T-helper 1 cell treated with Interleukin-12 subunit alpha and Interleukin-12 subunit beta and Interleukin-4 antibody, amounts not matched to agents 30 μg/mL and 1 μg/mL, for 36 hours (primary cell): ENCODE data around the gene FOXC2.
A peak's percentile ranks its signal among the peaks of the same experiment; 100 is the strongest.

Experiments used
- H3K27ac Mint-ChIP-seq: one replicate; pipeline ENCODE4 v1.8.0; 2021; ENCODE audit warnings: mild to moderate bottlenecking, mixed read lengths
- H3K27me3 Mint-ChIP-seq: one replicate; pipeline ENCODE4 v1.8.0; 2021; ENCODE audit warnings: low read depth, mixed read lengths
- H3K36me3 Mint-ChIP-seq: one replicate; pipeline ENCODE4 v1.8.0; 2021; ENCODE audit warnings: low read depth, mixed read lengths
- H3K4me1 Mint-ChIP-seq: one replicate; pipeline ENCODE4 v1.8.0; 2021; ENCODE audit warnings: low read depth, mixed read lengths
- H3K4me3 Mint-ChIP-seq: one replicate; pipeline ENCODE4 v1.8.0; 2021; ENCODE audit warnings: mild to moderate bottlenecking, moderate library complexity, mixed read lengths
- H3K9me3 Mint-ChIP-seq: one replicate; pipeline ENCODE4 v1.8.0; 2021; ENCODE audit warnings: mixed read lengths

The FOXC2 gene

DNA sequence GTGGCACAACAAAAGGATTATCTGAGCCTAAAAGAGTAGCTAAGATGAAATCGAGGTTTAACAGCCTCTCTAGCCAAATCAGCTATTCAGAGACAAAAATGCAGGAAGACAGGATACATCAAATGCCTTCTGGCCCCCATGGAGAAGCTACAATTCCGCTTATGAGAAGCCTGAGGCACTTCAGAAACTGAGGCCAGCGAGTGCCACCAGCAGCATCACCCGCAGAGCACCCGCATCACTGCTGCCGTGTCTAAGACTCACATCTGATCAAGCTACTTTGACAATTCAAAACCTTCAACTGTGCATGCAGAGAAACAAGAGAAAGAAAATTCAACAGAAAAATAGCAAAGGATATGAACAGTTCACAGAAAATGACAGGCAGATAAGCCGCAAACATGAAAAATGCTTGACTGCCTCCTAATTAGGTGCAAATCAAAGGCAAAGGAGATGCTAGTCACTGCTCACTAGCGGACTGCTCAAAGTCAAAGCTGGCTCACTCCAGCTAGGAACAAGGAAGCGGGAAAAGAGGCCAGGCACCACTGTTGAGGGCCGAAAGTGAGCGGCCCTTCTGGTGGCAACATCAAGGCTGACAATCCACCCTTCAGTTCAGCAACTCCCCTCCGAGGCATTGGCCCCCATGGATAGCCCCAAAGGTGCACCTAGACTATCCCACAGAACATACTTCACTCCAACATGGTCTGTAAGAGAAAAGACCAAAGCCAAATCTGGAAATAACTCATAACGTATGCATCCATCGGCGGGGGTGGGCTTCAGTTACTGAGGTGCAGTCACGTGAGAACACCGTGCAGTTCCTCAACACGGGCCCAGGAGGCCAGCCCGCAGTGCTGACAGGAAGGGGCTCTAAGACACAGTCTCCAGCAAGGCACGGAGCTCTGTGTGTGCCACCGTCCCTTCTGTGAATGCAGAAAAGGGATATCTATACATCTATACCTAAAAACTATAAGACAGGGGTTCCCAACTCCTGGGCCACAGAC, 23.6 kb upstream of the FOXC2 start:
- Mint-ChIP-seq H3K4me1 (no peaks in the 10 kb centered on the region), H3K36me3 (peaks cover 28% of the 10 kb centered on the region), H3K27ac (no peak overlapping the region), H3K27me3 (no peaks in the 10 kb centered on the region), H3K4me3 (no peak overlapping the region), H3K9me3 (no peaks in the 10 kb centered on the region)

DNA sequence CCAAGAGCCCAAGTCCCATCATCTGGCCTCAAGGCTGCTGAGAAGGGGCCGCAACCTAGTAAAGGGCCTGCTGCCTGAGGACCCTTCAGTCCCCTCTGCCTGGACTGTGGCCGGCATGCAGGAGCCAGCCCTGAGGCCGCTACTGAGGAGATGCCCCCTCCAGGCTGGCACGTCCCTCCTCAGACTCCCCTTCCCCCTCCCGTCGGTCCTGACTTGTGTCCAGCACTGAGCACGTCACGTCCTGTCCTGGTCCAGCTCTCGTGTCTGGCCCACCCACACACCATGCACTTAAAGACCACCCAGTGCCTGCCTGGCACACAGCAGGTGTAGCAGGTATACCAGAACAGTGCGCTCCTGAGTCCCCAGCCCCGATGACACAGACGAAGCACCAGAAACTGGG, 21.1 kb upstream of the FOXC2 start:
- H3K4me1 Mint-ChIP-seq = no peaks in the 10 kb centered on the region
- H3K9me3 Mint-ChIP-seq = no peaks in the 10 kb centered on the region
- no peaks in the 10 kb centered on the region for H3K27me3 Mint-ChIP-seq
- H3K4me3 Mint-ChIP-seq = no peak overlapping the region
- H3K36me3 Mint-ChIP-seq = peaks cover 25% of the 10 kb centered on the region
- H3K27ac Mint-ChIP-seq = no peak overlapping the region

DNA sequence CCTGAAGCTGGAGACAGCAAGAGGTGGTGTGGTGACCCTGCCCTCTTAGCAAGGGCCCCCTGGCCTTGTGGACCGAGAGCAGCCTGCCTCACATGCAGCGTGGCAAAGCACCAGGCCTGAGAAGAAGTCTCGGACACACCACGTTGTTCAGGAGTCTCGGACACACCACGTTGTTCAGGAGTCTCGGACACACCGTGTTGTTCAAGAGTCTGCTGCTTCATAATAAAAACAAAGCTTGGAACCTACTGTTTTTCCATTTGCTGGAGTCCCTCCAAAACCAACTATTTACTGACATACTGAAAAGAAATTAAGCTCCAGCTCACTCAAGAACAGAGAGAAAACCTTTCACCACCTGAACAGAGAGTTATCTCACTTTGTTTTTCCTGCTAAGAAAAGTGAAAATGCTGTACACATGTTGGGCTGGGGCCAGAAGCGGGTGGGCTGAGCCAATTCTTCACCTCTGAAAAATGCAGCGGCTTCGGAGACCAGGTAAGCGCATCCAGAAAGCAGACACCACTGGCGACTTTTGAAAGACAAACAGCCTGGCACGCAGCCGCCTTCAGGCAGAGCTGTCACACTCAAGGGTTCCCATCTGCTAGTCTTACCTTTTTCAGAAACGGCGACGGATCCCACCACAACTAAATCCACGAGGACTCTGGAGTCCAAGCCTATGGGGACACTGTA, 20.5 kb upstream of the FOXC2 start:
- Mint-ChIP-seq H3K27ac (no peak overlapping the region), H3K4me3 (no peak overlapping the region), H3K4me1 (no peaks in the 10 kb centered on the region), H3K9me3 (no peaks in the 10 kb centered on the region), H3K27me3 (no peaks in the 10 kb centered on the region), H3K36me3 (peaks cover 22% of the 10 kb centered on the region)

DNA sequence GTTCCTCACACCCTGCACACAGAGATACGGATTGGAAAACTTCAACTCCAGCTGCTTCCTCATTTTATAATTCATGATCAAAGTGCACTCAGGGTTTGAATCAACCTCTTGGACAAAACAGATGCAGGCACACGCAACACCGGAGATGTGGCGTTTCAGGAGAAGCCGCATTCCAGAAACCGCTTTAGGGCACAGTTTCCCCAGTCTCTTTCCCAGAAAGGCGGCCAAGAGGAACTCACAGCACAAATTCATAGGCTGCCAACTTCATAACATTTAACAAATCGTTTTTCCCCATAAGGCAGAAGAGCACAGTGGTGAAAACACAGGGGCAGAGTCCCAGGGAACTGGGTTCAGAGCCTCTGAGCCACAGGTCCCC, 20.0 kb upstream of the FOXC2 start:
- H3K4me3 Mint-ChIP-seq = no peak overlapping the region
- no peaks in the 10 kb centered on the region for H3K4me1 Mint-ChIP-seq
- peaks cover 26% of the 10 kb centered on the region for H3K36me3 Mint-ChIP-seq
- no peak overlapping the region for H3K27ac Mint-ChIP-seq
- H3K9me3 Mint-ChIP-seq = no peaks in the 10 kb centered on the region
- no peaks in the 10 kb centered on the region for H3K27me3 Mint-ChIP-seq

DNA sequence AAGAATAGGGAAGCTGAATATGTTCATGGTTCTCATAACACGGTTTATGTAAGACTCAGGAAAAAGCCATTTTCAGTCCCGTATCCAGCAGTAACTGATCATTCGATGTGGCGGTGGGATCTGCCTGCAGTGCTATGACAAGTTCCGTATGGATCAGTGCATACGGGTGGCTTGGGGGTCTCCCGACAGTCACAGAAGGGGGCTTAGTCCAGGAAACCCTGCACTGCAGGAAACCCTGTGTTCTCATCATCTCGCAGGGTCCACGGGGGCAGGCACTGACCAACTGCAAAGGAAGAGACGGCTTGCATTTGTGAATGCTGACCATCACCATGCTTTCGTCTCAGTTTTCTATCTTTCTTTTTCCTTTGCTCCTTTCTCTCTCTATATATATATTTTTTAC, 19.3 kb upstream of the FOXC2 start:
- Mint-ChIP-seq H3K4me1 (no peaks in the 10 kb centered on the region), H3K27ac (no peak overlapping the region), H3K4me3 (no peak overlapping the region), H3K36me3 (peaks cover 27% of the 10 kb centered on the region), H3K27me3 (no peaks in the 10 kb centered on the region), H3K9me3 (no peaks in the 10 kb centered on the region)

DNA sequence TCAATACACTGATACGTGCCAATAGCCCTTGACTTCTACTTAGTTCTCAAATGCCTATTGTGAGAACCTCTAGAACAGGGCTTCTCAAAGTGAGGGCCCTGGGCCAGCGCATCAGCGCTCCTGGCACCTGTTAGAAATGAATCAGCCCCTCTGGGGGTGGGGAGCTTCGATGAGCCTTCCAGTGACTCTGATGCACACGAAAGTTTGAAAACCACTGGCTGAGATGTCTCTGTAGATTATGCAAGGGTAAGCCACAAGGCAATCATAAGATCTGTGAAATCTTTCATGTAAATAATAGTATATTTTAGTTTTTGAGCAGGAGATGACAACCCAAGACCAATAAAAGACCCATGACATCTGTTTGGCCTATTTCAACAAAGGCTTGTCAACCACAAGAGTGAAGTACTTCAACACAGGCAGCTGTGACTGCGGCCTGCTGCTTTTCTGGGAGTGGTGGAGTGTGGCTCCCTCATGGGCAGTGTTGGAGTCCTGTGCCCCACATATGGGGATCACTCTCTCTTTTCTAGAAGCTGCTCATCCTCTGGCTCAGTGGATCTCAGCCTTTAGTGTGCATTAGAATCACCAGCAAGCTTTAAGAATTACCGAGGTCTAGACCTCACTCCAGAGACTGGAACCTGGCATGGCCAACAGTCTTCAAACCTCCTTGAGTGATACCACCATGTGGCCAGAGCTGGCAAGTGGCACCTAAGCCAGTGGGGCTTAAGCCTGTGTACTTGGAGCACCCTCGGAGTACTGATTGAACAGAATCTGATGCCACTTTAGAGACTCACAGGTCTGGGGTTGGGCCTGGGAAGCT, 17.3 kb upstream of the FOXC2 start:
- Mint-ChIP-seq H3K9me3 (no peaks in the 10 kb centered on the region), H3K27ac (no peak overlapping the region), H3K27me3 (no peaks in the 10 kb centered on the region), H3K36me3 (peaks cover 35% of the 10 kb centered on the region), H3K4me1 (peaks cover 10% of the 10 kb centered on the region), H3K4me3 (no peak overlapping the region)

DNA sequence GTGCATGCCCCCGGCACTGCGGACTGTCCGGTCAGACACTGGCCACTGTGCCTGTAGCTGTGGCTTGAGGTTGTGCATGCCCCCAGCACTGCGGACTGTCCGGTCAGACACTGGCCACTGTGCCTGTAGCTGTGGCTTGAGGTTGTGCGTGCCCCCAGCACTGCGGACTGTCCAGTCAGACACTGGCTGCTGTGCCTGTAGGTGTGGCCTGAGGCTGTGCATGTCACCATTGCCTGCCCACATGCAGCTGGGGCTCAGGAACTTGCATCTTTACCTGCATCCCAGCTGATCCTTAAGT, 16.8 kb upstream of the FOXC2 start:
- Mint-ChIP-seq H3K4me1 (peaks cover 11% of the 10 kb centered on the region), H3K4me3 (no peak overlapping the region), H3K27ac (no peak overlapping the region), H3K36me3 (peaks cover 30% of the 10 kb centered on the region), H3K27me3 (no peaks in the 10 kb centered on the region), H3K9me3 (no peaks in the 10 kb centered on the region)

DNA sequence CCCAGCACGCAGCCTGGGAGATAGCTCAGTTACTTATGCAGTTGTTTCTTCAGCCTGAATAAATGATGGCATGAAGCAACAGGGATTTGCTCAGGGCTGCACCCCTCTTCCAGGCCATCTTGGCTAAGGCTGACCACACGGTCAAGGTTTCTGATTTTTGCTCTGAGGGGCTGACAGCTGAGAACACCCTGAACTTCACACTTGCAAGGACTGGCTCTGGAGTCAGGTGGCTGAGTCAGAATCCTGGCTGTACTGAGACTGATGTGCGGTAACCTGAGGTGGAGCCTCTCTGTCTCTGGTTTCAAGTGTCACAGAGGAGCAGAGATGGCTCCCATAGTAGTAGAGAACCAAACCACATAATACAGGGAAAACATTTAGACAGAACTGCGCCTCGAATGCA, 16.3 kb upstream of the FOXC2 start:
- Mint-ChIP-seq H3K27me3 (no peaks in the 10 kb centered on the region), H3K4me3 (no peak overlapping the region), H3K9me3 (no peaks in the 10 kb centered on the region), H3K4me1 (peaks cover 13% of the 10 kb centered on the region), H3K36me3 (peaks cover 28% of the 10 kb centered on the region), H3K27ac (no peak overlapping the region)

DNA sequence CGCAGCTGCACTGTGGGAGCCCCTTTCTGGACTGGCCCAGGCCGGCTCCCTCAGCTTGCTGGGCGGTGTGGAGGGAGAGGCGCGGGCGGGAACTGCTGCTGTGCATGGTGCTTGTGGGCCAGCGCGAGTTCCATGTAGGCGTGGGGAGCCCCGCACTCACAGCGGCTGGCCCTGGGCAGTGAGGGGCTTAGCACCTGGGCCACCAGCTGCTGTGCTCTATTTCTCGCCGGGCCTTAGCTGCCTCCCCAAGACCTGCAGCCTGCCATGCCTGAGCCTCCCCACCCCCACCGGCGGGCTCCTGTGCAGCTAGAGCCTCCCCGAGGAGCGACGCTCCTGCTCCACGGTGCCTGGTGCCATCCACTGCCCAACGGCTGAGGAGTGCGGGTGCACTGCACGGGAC, 13.3 kb upstream of the FOXC2 start:
- Mint-ChIP-seq H3K27ac (no peak overlapping the region), H3K4me3 (no peak overlapping the region), H3K27me3 (no peaks in the 10 kb centered on the region), H3K4me1 (peaks cover 15% of the 10 kb centered on the region), H3K9me3 (no peaks in the 10 kb centered on the region), H3K36me3 (peaks cover 20% of the 10 kb centered on the region)

DNA sequence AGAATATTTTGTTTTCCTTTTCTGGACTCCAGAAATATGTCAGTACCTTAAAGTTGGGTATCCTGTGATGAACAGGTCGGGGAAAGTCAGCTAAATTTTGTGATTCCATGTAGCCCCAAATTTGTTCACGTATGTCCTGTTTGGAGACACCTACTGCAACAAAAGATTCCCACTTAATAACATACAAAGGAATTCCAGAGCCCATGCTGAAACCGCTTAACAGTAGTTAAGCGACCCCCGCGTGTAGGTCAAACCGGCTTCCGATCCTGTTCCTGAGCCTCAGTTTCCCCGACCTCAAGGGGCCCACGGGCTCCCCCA, 12.1 kb upstream of the FOXC2 start:
- Mint-ChIP-seq H3K36me3 (peaks cover 19% of the 10 kb centered on the region), H3K9me3 (no peaks in the 10 kb centered on the region), H3K4me3 (peak overlapping the region; percentile 89)

DNA sequence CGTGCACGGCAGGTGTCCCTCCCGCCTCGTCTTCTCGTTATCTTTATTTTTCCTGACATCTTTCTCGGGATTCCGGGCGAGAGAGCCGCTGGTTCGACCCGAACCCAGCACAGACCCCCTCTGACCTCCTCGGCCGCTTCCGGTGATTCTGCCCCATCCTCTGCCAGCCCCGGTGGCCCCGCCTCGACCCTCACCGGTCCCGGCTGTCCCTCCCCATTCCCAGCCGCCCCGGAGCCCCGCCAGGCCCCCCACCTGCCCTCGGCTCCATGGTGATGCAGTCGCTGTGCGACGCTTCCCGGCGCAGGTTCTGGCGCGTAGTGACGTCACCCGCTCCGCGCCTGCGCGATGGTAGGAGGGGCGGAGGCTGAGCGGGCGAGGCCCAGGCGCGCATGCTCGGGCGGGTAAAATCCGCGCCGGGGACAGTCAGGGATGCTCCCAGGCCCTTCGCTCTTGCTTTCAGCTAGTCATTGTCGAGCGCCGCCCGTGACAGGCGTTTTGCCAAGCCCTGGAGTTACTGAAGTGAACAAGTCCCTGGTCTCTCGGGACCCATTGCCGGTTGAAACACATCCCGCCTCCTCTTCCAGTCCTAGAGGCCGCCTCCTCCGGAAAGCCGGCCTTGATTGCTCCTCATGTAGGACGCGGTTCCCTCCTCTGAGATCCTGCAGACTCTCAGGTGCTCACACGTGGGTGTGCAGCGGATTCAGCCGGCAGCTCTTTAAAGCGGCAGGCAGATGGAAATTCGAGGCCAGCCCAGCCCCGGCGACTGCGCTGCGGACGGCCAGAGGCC, 11.5 kb upstream of the FOXC2 start, which contains the start of gene MTHFSD:
TSS of gene MTHFSD (minus strand) at position 319 of the 787 bp plus-strand sequence. CDS start at position 268, 51 bp downstream.
- peaks cover 19% of the 10 kb centered on the region for H3K36me3 Mint-ChIP-seq
- H3K9me3 Mint-ChIP-seq = no peaks in the 10 kb centered on the region
- peak within 1 kb of the TSS; percentile 89 for H3K4me3 Mint-ChIP-seq
- H3K27ac Mint-ChIP-seq = peak within 1 kb of the TSS; percentile 94
- no peaks in the 10 kb centered on the region for H3K27me3 Mint-ChIP-seq
- peaks cover 15% of the 10 kb centered on the region for H3K4me1 Mint-ChIP-seq

More for the DNA sequence above, 12.1 kb upstream of the FOXC2 start:
- Mint-ChIP-seq H3K27me3 (no peaks in the 10 kb centered on the region), H3K27ac (peak overlapping the region; percentile 94), H3K4me1 (peaks cover 15% of the 10 kb centered on the region)

DNA sequence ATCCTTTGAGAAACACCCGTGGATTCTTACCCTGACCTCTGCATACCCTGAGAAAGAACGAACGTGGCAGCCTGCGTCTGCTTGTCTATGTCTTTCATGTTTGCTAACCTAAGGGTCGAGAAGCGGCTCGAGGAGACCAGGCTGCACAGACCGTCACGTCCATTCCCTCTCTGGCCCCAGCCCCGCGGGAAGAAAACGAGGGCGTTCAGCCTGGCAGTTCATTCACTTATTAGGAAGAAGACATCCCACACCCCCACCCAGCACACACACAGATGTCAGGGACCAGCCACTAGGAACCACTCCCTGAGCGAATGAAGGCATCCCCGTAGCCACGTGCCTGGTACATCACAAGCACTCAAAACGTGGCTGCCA, 10.9 kb upstream of the FOXC2 start:
- H3K9me3 Mint-ChIP-seq = no peaks in the 10 kb centered on the region
- peak overlapping the region; percentile 89 for H3K4me3 Mint-ChIP-seq
- H3K36me3 Mint-ChIP-seq = peaks cover 15% of the 10 kb centered on the region
- peaks cover 15% of the 10 kb centered on the region for H3K4me1 Mint-ChIP-seq
- H3K27me3 Mint-ChIP-seq = no peaks in the 10 kb centered on the region
- H3K27ac Mint-ChIP-seq = peak overlapping the region; percentile 94

DNA sequence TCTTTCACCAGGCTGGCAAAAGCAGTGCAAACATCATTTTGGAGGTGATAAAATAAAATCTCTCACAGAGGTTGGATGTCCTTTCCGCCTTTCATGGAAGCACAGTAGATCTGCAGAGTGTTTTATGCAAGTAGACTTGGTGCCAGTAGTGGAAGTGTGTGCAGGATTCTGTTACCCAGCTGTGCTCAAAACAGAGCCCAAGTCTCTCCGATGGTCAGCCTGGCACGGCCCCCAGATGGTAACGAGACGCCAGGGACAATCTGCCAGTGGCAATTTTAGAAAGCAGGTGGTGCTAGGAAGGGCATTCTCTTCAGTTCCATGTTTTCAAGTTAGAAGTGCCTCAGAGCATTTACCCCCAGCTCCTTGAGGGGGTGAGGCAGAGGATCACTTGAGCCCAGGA, 10.1 kb upstream of the FOXC2 start:
- no peaks in the 10 kb centered on the region for H3K27me3 Mint-ChIP-seq
- peaks cover 15% of the 10 kb centered on the region for H3K4me1 Mint-ChIP-seq
- peaks cover 11% of the 10 kb centered on the region for H3K36me3 Mint-ChIP-seq
- H3K9me3 Mint-ChIP-seq = no peaks in the 10 kb centered on the region
- H3K4me3 Mint-ChIP-seq = no peak overlapping the region
- H3K27ac Mint-ChIP-seq = peak overlapping the region; percentile 55

DNA sequence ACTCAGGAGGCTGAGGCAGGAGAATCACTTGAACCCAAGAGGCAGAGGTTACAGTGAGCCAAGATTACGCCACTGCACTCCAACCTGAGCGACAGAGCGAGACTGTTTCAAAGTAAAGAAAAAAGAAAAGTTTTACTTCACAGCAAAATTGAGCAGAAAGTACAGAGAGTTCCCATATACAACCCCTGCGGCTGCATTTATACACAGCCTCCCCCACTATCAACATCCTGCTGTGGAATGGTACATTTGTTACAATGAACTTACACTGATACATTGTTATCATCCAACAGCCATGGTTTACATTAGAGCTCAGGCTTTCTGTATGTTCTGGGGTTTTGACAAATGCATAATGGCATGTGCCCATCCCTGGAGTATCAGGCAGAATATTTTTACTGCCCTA, 9.0 kb upstream of the FOXC2 start:
- Mint-ChIP-seq H3K9me3 (no peaks in the 10 kb centered on the region), H3K4me1 (peaks cover 14% of the 10 kb centered on the region), H3K36me3 (peaks cover 7% of the 10 kb centered on the region), H3K27ac (no peak overlapping the region), H3K27me3 (no peaks in the 10 kb centered on the region), H3K4me3 (no peak overlapping the region)
